NCI-H82 treated with DMSO at 0.1 percent for 48 hours (cell line): ENCODE measurements around the gene SGSH.
"Not testable (repeated sequence)": the region's sequence is repeated elsewhere in the genome, so short reads cannot be mapped to it uniquely, and the experiment has no call there.

Source experiments
- DNase-seq: peaks from one replicate; lab custom pipeline; 2025; ENCODE audit not compliant: unreplicated experiment; lab: John Stamatoyannopoulos, UW

SGSH gene

DNA sequence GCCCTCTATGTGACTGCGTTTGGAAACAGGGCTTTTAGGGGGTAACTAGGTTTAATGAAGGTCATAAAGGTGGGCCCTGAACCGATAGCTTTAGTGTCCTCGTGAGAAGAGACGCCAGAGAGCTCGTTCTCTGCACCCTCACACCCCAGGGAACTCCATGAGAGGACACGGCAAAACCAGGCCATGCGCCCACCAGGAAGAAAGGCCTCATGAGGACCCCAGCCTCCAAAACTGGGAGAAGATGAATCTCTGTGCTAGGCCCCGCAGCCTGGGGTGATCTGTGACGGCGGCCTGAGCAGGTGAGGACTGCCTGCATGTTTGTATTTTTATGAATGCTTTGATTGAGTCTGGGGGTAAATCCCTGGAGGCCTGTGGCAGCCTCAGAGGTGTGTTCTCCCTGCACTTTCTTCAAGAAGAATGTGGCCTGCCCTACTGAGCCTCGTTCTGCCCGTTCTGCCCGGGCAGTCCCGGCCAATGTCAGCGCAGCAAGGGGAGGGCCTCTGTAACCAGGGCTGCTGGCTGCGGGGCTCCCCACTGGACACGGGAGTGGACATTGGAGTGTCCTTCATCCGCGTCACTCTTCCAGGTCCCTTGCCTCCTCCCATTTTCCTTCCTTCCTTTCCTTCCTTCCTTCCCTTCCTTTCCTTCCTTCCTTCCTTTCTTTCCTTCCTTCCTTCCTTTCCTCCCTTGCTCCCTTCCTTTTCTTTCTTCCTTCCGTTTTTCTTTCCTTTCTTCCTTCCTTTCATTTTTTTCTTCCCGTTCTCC lies 33.7 kb upstream of the SGSH start:
- no peak for DNase-seq

DNA sequence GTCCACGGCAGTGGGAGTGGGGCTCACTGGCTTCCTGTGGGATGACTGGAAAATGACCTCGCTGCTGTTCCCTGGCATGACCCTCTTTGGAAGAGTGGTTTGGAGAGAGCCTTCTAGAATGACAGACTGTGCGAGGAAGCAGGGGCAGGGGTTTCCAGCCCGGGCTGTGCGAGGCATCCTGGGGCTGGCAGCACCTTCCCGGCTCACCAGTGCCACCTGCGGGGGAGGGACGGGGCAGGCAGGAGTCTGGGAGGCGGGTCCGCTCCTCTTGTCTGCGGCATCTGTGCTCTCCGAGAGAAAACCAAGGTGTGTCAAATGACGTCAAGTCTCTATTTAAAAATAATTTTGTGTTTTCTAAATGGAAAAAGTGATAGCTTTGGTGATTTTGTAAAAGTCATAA lies 32.7 kb upstream of the SGSH start:
- DNase-seq, result no peak

DNA sequence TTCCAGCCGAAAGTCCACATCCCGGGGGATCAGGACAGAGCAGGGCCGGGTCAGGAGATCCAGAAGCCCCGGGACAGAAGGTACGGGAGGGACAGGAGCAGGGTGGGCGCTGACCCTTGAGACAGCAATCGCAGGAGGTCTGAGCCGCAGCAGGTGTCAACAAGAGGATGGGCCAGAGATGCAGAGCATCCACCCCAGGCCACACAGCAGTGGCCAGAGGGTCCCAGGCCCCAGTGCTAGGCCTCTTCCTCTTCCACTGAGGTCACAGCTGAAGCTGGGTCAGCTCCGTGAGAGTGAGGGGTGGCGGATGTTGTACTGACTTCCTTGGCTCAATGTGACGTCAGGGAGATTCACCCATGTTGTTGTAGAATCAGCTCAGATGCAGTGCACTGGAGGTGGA lies 31.8 kb upstream of the SGSH start:
- no peak for DNase-seq

- no peak for DNase-seq
Measured at GRCh38 chr17:80248894-80249710, 29.0 kb upstream of the SGSH start.

GRCh38 chr17:80248001-80248893 lies 28.1 kb upstream of the SGSH start:
- DNase-seq, result no peak

GRCh38 chr17:80247561-80247960 lies 27.4 kb upstream of the SGSH start:
- DNase-seq, result no peak

DNA sequence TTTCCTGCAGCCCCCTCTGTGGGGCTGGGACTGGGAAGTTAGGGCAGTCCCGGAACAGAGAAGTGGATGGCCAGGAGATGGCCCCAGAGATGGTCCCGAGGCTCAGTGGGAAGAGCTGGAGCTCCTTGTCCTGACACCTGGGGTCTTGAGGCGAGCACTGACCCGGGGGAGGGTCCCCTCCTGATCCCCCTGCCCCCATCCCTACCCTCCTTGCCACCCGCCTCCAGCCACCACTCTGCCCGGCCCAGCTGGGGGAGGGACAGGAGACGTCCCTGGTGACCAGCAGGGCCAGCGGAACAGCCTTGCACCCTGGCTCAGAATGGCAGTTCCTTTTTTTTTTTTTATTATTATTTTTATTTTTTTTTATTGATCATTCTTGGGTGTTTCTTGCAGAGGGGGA lies 26.6 kb upstream of the SGSH start:
- no peak for DNase-seq

DNA sequence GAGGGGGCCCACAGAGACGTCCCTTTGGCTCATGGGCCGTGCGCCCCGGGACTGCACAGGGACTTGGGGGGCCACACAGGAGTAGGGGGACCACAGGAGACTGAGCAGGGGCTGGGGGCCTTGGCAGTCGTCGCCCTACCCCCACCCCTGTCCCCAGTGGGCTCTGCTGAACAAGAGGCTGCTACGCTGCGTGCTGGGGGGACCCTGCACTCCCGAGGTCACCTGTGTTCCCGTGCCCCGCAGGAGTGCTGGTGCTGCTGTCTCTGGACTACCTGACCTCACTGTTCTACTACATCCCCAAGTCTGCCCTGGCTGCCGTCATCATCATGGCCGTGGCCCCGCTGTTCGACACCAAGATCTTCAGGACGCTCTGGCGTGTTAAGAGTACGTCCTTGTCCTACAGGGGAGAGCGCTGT lies 26.1 kb upstream of the SGSH start:
- no peak for DNase-seq

DNA sequence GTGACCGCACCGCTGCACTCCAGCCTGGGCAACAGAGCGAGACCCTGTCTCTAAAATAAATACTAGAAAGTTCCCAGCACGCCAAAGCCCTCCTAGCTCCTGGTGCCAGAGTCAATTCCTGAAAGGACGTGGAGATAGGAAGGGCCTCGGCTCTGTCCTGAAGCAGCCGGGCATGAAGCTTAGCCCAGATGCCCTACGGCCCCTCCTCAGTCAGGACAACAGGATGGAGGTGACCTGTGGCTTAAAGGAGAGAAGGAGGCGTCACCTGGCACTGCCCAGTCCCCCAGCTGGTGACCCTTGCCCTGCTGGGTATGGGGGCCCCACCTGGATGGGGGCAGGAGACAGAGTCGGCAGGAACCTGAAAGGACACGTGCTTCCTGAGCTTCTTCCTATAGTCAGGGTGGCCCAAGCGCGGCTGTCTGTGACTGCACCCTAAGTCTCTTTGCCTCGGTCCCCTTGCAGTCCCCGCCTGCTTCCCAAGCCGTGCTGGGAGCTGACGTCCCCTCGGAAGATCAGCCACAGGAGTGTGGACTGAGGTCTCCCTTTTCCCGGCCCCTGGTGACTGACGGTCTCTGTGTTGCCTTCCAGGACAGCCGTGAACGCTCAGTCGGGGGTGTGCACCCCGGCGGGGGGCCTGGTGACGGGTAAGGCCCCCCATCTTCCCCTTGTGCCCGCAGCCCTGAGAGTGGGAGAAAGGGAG lies 25.6 kb upstream of the SGSH start:
- no peak for DNase-seq

- no peak for DNase-seq
Measured at GRCh38 chr17:80244871-80245509, 24.9 kb upstream of the SGSH start.

DNA sequence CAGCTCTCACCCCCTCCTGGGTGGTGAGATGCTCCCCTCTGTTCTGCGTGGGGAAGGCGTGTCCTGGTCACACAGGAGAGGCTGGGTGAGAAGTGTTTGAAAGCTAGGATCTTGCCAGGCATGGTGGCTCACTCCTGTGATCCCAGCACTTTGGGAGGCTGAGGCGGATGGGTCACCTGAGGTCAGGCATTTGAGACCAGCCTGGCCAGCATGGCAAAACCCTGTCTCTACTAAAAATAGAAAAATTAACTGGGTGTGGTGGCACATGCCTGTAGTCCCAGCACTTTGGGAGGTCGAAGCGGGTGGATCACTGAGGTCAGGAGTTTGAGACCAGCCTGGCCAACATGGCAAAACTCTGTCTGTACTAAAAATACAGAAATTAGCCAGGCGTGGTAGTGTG lies 24.3 kb upstream of the SGSH start:
- not testable (repeated sequence) for DNase-seq

GRCh38 chr17:80243526-80244433 lies 23.6 kb upstream of the SGSH start:
- no peak for DNase-seq

DNA sequence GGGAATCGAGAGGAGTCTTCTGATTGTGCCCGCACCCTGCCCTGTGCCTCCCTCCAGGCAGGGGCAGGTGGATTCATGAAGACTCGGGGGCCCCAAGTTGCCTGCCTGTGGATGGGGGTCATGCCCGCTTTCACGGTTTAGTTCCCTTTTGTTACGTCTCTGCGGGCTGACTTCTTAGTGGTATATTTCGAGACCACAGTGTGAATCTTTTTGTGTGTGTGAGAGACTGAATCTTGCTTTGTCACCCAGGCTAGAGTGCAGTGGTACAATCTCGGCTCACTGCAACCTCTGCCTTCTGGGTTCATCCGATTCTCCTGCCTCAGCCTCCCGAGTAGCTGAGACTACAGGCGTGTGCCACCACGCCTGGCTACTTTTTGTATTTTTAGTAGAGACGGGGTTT lies 22.4 kb upstream of the SGSH start:
- DNase-seq, result no peak

- no peak for DNase-seq
Measured at GRCh38 chr17:80237386-80237785, 17.3 kb upstream of the SGSH start.

DNA sequence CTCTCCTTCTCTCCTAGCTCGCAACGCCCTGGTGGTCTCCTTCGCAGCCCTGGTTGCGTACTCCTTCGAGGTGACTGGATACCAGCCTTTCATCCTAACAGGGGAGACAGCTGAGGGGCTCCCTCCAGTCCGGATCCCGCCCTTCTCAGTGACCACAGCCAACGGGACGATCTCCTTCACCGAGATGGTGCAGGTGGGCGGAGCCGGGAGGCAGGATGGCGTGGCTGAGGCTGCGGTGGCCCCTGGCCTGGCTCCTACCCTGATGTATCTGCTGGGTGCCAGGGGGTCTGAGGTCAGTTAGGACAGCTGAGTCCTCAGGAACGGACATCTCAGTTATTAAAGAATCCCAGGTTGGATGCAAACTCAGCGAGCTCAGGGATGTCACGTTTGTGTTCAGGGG lies 16.8 kb upstream of the SGSH start:
- DNase-seq, result no peak

DNA sequence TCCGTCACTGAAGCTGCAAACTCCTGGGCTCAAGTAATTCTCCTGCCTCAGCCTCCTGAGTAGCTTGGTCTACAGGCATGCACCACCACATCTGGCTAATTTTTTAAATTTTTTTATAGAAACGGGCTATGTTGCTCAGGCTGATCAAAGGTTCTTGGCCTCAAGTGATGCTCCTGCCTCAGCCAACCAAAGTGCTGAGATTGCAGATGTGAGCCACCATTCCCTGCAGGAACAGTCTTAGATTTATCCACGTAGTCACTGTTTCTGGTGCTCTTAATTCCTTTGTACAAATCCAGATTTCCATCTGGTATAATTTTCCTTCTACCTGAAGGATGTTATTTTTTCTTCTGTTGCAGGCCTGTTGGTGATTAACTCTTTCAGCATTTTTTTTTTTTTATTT lies 13.1 kb upstream of the SGSH start:
- DNase-seq, result no peak

- no peak for DNase-seq
Measured at GRCh38 chr17:80232438-80232837, 12.3 kb upstream of the SGSH start.

DNA sequence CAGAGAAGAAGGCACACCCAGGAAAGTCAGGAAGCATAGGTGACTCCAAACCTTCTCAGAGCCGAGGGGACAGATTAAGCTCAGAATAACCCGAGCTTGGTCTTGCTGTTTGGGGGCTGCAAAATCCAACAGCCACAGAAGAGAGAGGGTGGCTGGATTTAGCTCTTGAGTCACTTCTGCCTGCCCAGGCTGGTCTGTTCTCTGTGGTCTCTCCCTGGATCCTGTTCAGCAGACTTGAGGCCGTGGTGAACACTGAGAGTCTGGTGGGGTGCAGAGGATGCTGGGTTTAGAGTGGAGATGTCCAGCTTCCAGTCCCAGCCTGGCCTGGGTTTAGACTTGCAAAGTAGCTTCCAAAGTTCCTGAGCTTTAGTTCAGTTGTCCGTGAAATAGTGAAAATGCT lies 8.9 kb upstream of the SGSH start:
- DNase-seq, result no peak

GRCh38 chr17:80228477-80228876 lies 8.3 kb upstream of the SGSH start:
- DNase-seq, result no peak
